Measurements from ENCODE around the gene AP3S1. TPM values are rescaled to one million over a fixed set of nuclear protein-coding genes. Genes with fewer than 3 reads are reported as not detected.
"Not testable (repeated sequence)": the region's sequence is repeated elsewhere in the genome, so short reads cannot be mapped to it uniquely, and the experiment has no call there.

Gene AP3S1
- total RNA-seq, 2 donors from 2014 or later, result 91.0 to 92.1 TPM

DNA sequence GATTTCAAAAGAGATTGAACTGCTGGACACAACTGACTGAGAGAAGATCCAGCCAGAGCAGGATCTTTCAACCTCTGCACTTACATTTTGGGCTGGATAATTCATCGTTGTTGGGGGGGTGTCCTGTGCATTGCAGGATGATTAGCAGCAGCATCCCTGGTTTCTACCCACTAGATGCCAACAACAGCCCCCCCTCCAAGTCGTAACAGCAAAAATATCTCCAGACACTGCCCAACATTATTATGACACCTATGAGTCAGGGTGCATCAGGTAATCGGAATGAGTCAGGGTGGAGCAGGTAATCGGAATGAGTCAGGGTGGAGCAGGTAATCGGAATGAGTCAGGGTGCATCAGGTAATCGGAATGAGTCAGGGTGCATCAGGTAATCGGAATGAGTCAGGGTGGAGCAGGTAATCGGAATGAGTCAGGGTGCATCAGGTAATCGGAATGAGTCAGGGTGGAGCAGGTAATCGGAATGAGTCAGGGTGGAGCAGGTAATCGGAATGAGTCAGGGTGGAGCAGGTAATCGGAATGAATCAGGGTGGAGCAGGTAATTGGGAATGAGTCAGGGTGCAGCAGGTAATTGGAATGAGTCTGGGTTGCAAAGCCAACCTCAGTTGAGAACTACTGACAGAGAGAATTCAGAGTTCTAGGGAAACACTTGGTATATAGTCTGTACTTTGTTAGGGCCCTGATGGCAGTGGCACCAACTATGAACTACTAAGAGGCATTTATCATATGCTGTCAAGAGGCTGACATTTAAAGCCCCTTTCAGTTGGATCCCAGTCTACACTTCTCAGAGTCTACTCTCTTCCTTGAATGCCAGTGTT is 87.1 kb downstream of the AP3S1 start:
- intact Hi-C loops (cut with DNase I); DNase-seq (ENCODE audit: low spot score): not testable (repeated sequence)

DNA sequence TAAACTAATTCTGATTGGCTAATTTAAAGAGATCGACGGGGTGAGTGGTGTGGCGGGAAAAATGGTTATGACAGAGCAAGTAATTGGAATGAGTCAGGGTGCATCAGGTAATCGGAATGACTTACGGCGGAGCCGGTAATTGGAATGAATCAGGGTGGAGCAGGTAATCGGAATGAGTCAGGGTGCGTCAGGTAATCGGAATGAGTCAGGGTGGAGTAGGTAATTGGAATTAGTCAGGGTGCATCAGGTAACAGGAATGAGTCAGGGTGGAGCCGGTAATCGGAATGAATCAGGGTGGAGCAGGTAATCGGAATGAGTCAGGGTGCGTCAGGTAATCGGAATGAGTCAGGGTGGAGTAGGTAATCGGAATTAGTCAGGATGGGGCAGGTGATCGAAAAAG is 88.4 kb downstream of the AP3S1 start:
- intact Hi-C loops (cut with DNase I); DNase-seq (ENCODE audit: low spot score): not testable (repeated sequence)

DNA sequence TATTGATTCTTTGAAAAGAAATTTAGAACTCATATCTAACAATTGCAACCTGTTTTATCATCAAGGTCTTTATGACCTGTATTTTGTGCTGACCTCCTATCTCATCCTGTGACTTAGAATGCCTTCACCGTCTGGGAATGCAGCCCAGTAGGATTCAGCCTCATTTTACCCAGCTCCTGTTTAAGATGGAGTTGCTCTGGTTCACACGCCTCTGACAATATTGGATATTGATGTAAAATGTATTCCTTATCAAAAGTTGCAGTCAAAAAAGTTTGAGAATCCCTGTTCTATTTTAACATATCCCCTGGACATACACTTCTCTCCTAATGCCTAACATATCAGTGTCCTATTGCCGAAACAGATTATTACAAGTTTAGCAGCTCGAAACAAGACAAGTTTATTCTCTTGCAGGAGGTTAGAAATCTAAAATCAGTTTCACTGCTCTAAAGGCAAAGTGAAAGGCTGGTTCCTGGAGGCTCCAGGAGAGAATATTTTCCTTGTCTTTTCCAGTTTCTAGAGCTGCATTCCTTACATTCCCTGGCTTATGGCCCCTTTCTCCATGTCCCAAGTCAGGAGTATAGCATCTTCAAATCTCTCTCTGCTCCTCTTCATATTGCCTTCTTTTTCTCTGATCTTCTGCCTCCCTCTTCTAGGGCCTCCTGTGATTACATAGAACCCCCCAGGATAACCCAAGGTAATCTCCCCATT is 89.0 kb downstream of the AP3S1 start:
- no peak for DNase-seq (ENCODE audit: low spot score)
- intact Hi-C loops (cut with DNase I), result no loop called here

DNA sequence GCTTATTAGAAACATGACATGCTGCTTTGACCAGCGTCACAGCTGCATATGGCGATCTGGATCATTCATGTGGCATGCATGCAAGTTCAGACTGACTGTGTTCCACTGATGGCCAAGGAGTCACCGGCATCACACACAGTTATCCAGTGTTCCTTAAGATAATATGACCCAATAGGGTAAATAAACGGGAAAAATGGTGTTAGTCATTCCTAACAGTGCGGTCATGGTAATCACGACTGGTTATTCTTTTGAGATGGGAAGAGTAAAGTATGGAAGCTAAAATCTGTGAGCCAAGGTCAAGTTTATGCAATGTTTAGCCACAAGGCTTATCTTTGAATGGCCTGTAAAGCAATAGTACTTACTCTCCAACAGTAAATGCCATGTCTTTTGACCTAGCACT is 91.3 kb downstream of the AP3S1 start:
- intact Hi-C loops (cut with DNase I), result no loop called here
- DNase-seq (ENCODE audit: low spot score), result no peak

DNA sequence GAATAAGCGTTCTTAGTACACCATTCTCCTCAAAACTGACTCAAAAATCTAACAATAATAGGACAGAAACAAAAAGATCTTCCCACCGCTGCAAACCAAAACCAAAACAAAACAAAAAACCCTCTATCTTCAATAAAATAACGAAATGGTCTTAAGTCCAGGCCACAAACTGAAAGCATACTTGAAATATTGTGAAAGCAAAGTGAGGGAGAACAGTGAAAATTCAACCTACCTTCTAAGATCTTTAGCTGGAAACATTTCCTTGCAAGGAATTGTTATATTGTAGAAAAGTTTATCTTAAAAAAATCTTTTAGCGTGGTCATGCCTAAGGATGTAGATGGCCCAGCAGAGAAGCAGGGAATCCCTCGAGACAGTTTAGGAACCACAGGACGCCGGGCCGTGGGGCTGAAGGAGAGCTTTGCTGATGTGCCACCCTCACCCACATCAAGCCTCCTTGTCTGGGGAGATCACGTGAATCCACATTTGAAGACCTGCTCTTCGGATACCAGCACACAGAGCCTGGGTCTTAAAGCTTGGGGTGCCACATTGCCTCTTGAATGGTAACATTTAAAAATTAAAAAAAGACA is 92.7 kb downstream of the AP3S1 start:
- DNase-seq (ENCODE audit: low spot score), result no peak
- intact Hi-C loops (cut with DNase I), result no loop called here

DNA sequence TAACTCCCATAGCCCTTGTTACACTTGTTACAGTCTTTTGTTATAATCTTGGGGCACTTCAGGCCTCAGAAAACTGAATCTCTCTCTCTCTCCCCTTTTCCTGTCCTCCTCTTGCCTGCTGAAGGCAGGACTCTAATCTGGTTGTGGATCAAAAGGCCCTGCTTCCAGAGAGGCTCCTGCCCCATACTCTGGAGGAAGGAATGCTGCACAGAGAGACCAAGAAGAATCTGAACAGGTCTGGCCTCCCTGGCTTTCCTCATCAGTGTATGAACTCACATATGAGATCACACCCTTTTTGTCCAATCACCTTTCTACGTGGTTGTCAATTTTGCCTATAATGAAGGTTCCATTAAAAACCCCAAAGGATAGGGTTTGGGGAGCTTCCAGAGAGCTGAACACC is 94.3 kb downstream of the AP3S1 start:
- intact Hi-C loops (cut with DNase I), result no loop called here
- DNase-seq (ENCODE audit: low spot score), result no peak

DNA sequence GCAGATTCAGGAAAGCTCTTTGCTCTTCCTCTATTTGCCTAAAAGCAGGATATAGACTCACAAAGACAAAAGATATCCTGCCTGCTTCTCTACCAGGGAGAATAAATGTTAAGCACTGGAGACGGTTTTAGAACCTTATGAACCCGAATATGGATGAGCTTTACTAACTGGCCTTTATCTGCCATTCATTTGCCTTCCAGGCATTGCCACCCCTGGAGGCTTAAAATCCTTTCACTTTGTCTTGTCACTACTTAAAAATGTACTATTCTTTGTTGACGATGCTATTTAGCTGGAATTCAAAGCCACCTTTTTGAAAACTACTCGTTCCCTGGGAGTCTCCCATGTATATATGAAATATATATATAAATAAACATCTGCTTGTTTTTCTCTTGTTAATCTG is 97.3 kb downstream of the AP3S1 start:
- intact Hi-C loops (cut with DNase I), result no loop called here
- DNase-seq (ENCODE audit: low spot score), result no peak

DNA sequence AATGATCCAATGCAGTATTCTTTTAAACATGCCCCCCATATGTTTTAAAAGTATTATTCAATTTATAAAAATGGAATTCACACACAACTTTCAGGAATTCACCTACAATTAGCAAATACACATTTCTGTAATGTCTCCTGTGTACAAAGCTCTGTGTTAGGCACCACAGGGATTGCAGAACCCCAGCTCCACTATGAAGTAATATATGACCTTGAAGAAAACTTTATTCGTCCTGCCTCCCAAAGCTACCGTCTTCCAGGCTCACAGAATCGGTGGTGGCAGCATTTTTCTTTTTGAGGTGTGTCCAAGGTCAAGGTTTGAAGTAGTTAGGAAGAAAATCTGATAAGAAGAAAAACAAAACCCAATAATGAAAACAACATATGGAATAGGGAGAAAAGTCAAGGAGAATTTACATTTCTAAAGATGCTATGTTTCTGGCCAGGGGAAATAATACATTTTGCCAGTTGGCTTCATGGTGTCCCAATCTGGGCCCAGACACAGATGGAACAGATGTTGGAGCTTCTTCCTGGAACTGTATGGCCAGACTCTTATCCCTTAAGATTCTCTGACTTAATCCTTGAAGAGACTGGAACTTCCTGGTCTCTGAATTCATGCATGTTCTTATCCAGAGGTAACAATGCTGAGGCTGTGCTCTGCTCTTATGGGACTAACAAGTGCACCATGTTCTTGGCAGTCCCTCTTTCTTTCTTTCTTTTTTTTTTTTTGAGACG is 98.5 kb downstream of the AP3S1 start:
- DNase-seq (ENCODE audit: low spot score), result no peak
- intact Hi-C loops (cut with DNase I), result no loop called here

DNA sequence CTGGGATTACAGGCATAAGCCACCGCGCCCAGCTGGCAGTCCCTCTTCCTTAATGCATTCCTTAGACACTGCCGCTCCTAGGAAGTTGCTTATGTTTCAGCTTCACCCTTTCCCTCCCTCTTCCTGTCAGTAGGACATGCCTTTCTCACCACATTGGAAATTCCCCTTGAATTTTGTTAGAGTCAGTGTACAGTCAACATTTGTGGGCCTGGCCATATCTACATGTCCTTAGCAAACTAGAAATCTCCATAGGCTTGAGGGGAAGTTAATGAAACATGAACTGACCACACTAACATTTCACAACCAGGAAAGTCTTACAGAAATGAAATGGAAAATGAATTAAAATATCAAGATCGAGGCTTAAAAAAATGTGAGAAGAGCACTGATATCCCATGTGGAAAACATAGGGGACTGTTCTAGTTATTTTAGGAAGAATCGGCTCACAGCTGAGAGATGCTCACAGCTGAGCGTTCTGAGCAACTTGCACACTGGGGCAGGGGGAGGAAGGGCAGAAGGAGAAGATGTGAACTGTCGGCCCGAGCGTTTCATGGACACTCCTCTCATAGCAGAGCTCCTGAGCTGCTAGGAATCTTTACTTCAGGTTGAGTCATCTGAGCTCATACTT is 99.4 kb downstream of the AP3S1 start:
- intact Hi-C loops (cut with DNase I), result no loop called here
- DNase-seq (ENCODE audit: low spot score), result no peak

DNA sequence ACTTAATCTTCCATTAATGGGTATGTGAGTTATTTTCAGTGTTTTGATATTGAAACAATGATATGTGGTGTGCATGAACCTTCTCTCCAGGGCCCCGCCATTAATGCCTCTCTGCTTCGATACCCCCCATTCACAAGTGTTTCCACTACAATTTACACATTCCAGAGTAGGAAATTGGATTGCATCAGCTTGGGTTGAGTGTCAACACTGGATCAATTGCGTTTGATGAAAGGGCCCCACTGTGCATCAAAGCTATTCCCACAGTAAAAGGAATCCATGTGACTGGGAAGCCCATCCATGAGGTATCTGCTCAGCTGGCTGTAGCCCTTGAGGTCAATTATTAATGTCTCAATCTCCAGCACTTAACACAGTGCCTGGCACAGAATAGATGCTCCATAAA is 102.8 kb downstream of the AP3S1 start:
- no peak for DNase-seq (ENCODE audit: low spot score)
- intact Hi-C loops (cut with DNase I), result no loop called here

DNA sequence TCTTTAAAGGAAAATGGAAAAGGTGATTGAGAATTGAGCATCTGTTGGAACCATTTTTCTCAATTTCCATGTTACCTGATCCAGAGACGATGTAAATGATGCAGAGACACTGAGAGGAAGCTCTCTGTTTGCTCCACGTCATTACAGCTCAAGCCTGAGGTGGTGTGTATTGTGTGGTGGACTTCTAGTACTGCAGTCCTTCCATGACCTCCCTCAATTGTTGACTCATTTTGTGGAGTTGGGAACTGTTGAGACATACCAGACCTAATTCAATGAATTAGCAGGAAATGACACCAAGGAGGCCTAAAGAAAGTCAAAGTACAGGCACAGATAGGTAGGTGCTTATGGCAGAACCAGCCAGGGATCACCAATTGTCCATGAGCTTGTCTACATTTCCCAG is 104.9 kb downstream of the AP3S1 start:
- intact Hi-C loops (cut with DNase I), result no loop called here

DNA sequence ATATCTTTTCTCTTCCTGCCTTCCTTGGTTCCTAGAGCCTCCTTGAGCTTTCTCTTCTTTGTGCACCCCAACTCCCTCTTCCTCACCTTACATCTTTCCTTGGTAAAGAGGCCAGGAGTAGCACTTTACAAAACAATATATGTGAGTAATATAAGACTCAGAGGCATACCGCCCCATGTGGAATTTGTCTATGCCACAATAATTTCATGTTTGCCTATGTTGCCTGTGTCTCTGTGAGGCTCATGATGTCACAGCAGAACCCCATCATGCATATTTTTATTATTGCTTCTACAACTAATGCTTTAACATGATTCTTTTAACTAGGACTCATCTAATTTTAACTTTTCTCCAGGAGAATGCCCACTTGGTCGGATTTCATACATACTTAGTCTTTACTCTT is 105.5 kb downstream of the AP3S1 start:
- no peak for DNase-seq (ENCODE audit: low spot score)
- intact Hi-C loops (cut with DNase I), result no loop called here

More for the DNA sequence above, 104.9 kb downstream of the AP3S1 start:
- DNase-seq (ENCODE audit: low spot score), result no peak

DNA sequence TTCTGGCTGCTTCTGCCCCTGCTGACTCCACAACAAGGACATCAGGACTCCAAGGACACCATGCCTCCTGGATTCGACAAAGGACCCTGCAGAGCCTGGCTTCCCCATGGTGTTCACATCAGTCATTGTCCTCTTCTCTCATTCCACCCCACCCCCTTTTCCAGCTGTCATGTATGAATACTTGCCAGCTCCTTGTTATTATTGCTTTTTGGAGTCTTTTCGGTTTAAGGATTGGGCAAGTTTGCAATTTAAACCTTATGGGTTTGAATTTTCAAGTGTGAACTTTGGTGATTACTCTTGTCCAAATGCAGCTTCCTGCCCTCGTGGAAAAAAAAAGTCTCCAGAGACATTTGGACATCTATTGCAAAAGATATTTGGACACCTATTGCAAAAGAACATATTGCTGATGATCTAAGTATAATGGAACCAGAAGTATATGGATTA is 106.4 kb downstream of the AP3S1 start:
- intact Hi-C loops (cut with DNase I), result no loop called here
- no peak for DNase-seq (ENCODE audit: low spot score)

DNA sequence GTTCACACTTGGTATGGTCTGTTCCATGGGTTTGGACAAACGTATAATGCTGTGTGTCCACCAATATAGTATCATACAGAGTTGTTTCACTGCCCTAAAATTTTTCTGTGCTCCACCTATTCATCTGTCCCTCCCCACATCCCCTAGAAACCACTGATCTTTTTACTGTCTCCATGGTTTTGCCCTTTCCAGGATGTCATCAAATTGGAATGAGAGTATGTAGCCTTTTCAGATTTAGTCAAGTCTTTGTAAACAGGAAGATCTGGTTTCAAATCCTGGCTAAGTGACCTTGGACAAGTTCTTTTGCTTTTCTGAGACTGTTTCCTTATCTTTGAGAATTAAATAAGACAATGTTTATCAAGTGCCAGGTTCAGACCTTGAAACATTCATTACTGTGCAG is 107.4 kb downstream of the AP3S1 start:
- intact Hi-C loops (cut with DNase I), result no loop called here
- DNase-seq (ENCODE audit: low spot score), result no peak

DNA sequence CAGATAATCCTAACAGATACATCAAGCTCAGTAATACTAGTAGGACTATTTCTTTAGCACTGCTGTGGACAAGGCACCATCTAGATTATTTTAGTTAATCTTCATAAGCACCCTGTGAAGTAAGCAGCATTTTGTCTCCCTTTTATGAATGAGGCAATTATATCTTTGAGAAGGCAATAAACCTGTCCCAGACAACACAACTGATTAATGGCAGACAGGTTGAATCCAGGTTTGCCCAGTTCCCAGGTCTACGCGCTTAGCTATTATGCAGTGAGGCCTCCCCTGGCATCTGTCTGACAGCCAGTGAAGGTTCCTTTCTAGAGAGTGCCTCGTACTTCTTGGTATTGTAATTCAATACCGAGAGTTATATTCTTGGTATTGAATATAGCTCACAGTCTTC is 110.9 kb downstream of the AP3S1 start:
- no peak for DNase-seq (ENCODE audit: low spot score)
- intact Hi-C loops (cut with DNase I), result loop anchor here in 1 of 2 donors (10.0 kb wide), 1 partner anchor 198 kb away; no protein-coding TSS in a partner anchor

DNA sequence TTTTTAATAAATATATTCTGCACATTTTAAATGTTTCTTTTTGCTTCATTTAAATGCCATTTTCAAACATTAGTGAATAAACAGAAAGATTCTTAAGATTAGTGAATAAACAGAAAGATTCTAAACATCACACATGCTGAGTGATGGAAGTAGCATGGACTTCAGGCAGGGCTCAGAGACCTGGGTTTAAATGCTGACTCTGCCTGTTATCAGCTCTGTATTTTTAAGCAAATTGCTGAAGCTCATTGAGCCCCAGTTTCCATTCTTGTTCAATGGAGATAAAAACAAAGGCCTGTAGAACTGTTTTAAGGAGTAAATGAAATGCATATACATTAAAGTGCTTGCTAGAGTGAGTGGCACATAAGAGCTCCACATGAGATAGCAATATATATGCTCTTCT is 112.4 kb downstream of the AP3S1 start:
- intact Hi-C loops (cut with DNase I), result loop anchor here in 1 of 2 donors (10.0 kb wide), 1 partner anchor 199 kb away; no protein-coding TSS in a partner anchor
- DNase-seq (ENCODE audit: low spot score), result no peak

DNA sequence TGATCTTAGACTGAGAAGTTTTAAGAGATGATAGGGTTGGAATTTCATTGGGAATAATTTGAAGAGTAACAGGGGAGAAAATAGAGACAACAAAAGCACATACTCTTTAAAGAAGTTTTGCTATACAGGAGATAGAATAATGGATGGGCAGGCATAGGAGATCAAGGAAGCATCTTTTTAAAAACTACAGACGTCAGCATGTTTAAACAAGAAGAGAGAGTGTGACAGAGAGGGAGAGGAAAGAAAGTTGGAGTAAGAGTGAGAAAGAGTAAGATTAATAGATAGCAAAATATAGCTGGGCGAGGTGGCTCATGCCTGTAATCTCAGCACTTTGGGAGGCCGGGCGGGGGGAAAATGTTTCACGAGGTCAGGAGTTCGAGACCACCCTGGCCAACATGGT is 115.2 kb downstream of the AP3S1 start:
- no peak for DNase-seq (ENCODE audit: low spot score)
- intact Hi-C loops (cut with DNase I), result loop anchor here in 1 of 2 donors (10.0 kb wide), 1 partner anchor 202 kb away; no protein-coding TSS in a partner anchor

DNA sequence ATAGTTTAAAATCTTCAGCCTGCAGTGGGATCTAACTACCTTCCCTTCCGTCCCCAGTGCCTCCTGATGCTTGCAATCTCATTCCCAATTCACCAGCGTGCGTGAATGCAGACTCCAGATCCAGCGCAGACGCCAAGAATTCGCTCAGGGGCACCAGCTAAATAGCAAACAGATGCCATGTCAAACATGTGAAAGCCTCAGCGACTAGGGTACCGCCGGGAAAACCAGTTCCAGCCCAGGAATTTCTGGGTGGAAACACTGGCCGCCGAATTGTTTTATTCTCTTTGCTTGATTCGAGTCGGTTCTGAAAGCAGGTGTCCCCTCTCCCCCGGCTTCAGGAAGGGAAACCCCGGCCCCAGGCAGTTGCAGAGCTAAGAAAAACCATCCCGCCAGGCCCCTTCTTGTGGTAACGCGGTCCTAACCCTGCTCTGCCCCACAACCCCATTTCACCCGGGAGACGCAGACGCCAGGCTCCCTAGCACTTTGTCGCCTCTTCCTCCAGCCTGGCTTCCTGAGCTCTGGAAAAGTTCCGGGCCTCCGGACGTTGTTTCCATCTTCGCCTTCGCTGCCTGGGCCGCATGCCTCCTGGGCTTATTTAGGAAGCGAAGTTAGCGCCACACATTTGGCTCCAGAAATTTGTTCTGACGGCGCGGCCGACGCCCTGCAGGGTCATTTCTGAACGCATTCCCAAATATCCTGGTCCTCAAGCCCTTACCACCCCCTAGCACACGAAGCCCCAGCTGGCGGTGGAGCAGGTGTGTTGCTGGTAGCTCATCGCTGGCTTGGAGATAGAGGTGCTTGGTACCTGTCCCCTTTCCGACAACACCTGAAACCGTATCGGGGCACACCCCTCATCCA is 119.9 kb downstream of the AP3S1 start:
- DNase-seq (ENCODE audit: low spot score), result no peak
- intact Hi-C loops (cut with DNase I), result no loop called here

All from posterior vena cava (tissue), 2 donors.